Measurements from ENCODE around the gene BTBD6. TPM values are rescaled to one million over a fixed set of nuclear protein-coding genes. Genes with fewer than 3 reads are reported as not detected.
"Not testable (repeated sequence)": the region's sequence is repeated elsewhere in the genome, so short reads cannot be mapped to it uniquely, and the experiment has no call there.

The BTBD6 gene
- total and polyA plus RNA-seq, 4 experiments from 2014 or later: 5.4 to 56.7 (median 34.7) TPM

GRCh38 chr14:105297311-105297710 is 49.0 kb downstream of the BTBD6 start:
- H3K36me3 ChIP-seq (ENCODE audit: insufficient read depth, low read length); DNase-seq; H3K27me3 ChIP-seq (ENCODE audit: insufficient read depth, low read length); H3K36me3 Mint-ChIP-seq; H3K4me3 ChIP-seq (ENCODE audit: low read length in 2 of 2); intact Hi-C loops (cut with micrococcal nuclease); H3K9me3 Mint-ChIP-seq; H3K9me3 ChIP-seq (ENCODE audit: control insufficient read depth in 1 of 2, low read length in 2 of 2); H3K27ac ChIP-seq (ENCODE audit: low read depth, low read length); H3K27me3 Mint-ChIP-seq: not testable (repeated sequence)
- ChIA-PET POLR2A (ENCODE audit: partially characterized antibody) (interaction anchor here (3.8 kb wide), 1 partner anchor 17 kb away, joined by 18 read pairs; the partner anchor contains the start of gene PACS2), CTCF (ENCODE audit: partially characterized antibody) (interaction anchor here (1.2 kb wide), 1 partner anchor 22 kb away, joined by 3 read pairs; no protein-coding TSS in a partner anchor)
- H3K4me1 ChIP-seq (ENCODE audit: insufficient read depth, low read length): peaks cover 42% of the 10 kb centered on the region
- Mint-ChIP-seq H3K4me3 (peak overlapping the region in 1 of 8 donors; percentile 46), H3K27ac (peak overlapping the region in 1 of 7 donors; percentile 27), H3K4me1 (peaks cover 21 to 52% (median 37%) of the 10 kb centered on the region in 4 donors)

GRCh38 chr14:105299654-105300541 is 51.6 kb downstream of the BTBD6 start:
- Histone ChIP-seq H3K36me3 (ENCODE audit: insufficient read depth, low read length) (no peaks in the 10 kb centered on the region), H3K4me3 (ENCODE audit: low read length in 2 of 2) (peak overlapping the region; percentile 65 to 80), H3K9me3 (ENCODE audit: control insufficient read depth in 1 of 2, low read length in 2 of 2) (no peaks in the 10 kb centered on the region), H3K4me1 (ENCODE audit: insufficient read depth, low read length) (peaks cover 16% of the 10 kb centered on the region), H3K27me3 (ENCODE audit: insufficient read depth, low read length) (no peaks in the 10 kb centered on the region), H3K27ac (ENCODE audit: low read depth, low read length) (peak overlapping the region; percentile 63)
- Mint-ChIP-seq H3K27me3 (no peaks in the 10 kb centered on the region), H3K4me3 (peak overlapping the region; percentile 83 to 90 (median 88)), H3K9me3 (peaks cover 0 to 3% (median 0%) of the 10 kb centered on the region in 8 donors), H3K36me3 (peaks cover 0 to 3% of the 10 kb centered on the region in 2 donors), H3K27ac (peak overlapping the region; percentile 69 to 95 (median 86)), H3K4me1 (peaks cover 18 to 40% (median 27%) of the 10 kb centered on the region in 4 donors)
- intact Hi-C loops (cut with micrococcal nuclease): loop anchor here (1.0 to 5.0 kb wide), 5 partner anchors 43 to 213 kb away; partner anchors contain the start of gene NUDT14
- ChIA-PET POLR2A (ENCODE audit: partially characterized antibody) (interaction anchor here (0.6 to 3.8 kb wide), 14 partner anchors 9 to 240 kb away, joined by 3 to 136 read pairs (median 5); partner anchors contain the start of genes BTBD6, GPR132 and PACS2), CTCF (ENCODE audit: partially characterized antibody) (interaction anchor here (1.4 kb wide), 1 partner anchor 10 kb away, joined by 3 read pairs; no protein-coding TSS in a partner anchor)
- peak in 2 of 5 donors; percentile 37 to 46 for DNase-seq

Other genes with a start within 250 kb of the BTBD6 start
- 10 to 100 TPM; 17.1 to 19.0 TPM for gene CDCA4, start 227.4 kb upstream of the BTBD6 start, total RNA-seq
- gene CDCA4, start 227.4 kb upstream of the BTBD6 start, polyA plus RNA-seq: 10 to 100 TPM; 18.7 to 20.9 TPM
- gene GPR132, start 183.1 kb upstream of the BTBD6 start, total RNA-seq: 10 to 100 TPM; 47.3 to 49.2 TPM
- gene GPR132, start 183.1 kb upstream of the BTBD6 start, polyA plus RNA-seq: 10 to 100 TPM in 1 of 2 donors, 1 to 10 TPM in 1; 4.9 to 40.0 TPM
- under 1 TPM; 0.29 to 0.80 TPM for gene JAG2, start 79.8 kb upstream of the BTBD6 start, total RNA-seq
- not detected for gene JAG2, start 79.8 kb upstream of the BTBD6 start, polyA plus RNA-seq
- 10 to 100 TPM; 17.4 to 18.0 TPM for gene NUDT14, start 67.2 kb upstream of the BTBD6 start, total RNA-seq
- gene NUDT14, start 67.2 kb upstream of the BTBD6 start, polyA plus RNA-seq: 10 to 100 TPM; 10.5 to 20.2 TPM
- gene BRF1, start 52.5 kb downstream of the BTBD6 start, total RNA-seq: 10 to 100 TPM; 49.7 to 56.0 TPM
- gene BRF1, start 52.5 kb downstream of the BTBD6 start, polyA plus RNA-seq: 10 to 100 TPM in 1 of 2 donors, 1 to 10 TPM in 1; 3.0 to 10.2 TPM
- 10 to 100 TPM; 70.9 to 76.6 TPM for gene PACS2, start 66.2 kb downstream of the BTBD6 start, total RNA-seq
- 1 to 10 TPM; 1.9 to 7.7 TPM for gene PACS2, start 66.2 kb downstream of the BTBD6 start, polyA plus RNA-seq
- 1 to 10 TPM; 4.7 to 7.5 TPM for gene TEX22, start 150.0 kb downstream of the BTBD6 start, total RNA-seq
- not detected for gene TEX22, start 150.0 kb downstream of the BTBD6 start, polyA plus RNA-seq
- gene MTA1, start 171.3 kb downstream of the BTBD6 start, total RNA-seq: 100 to 1,000 TPM; 122 to 123 TPM
- gene MTA1, start 171.3 kb downstream of the BTBD6 start, polyA plus RNA-seq: 1 to 10 TPM; 1.5 to 6.0 TPM
- gene CRIP2, start 226.3 kb downstream of the BTBD6 start, total RNA-seq: 10 to 100 TPM; 12.1 to 13.0 TPM
- 100 to 1,000 TPM in 1 of 2 donors, 10 to 100 TPM in 1; 84.5 to 256 TPM for gene CRIP2, start 226.3 kb downstream of the BTBD6 start, polyA plus RNA-seq
- 100 to 1,000 TPM; 276 to 290 TPM for gene CRIP1, start 238.4 kb downstream of the BTBD6 start, total RNA-seq
- gene CRIP1, start 238.4 kb downstream of the BTBD6 start, polyA plus RNA-seq: 1,000 to 10,000 TPM; 1,440 to 2,028 TPM
- gene TEDC1, start 242.7 kb downstream of the BTBD6 start, total RNA-seq: 10 to 100 TPM; 25.4 to 30.2 TPM
- 10 to 100 TPM; 10.2 to 10.4 TPM for gene TEDC1, start 242.7 kb downstream of the BTBD6 start, polyA plus RNA-seq

Data from CD4-positive, alpha-beta memory T cell (primary cell).